Germinal center (tissue), 1 donor: Measurements from ENCODE around the gene ZCCHC13.
"Not testable (repeated sequence)": the region's sequence is repeated elsewhere in the genome, so short reads cannot be mapped to it uniquely, and the experiment has no call there.

ENCODE experiments used
- DNase-seq: peaks from one replicate; pipeline ENCODE4 v3.0.0; 2012; ENCODE audit warnings: mixed read lengths, low spot score

ZCCHC13 gene

DNA sequence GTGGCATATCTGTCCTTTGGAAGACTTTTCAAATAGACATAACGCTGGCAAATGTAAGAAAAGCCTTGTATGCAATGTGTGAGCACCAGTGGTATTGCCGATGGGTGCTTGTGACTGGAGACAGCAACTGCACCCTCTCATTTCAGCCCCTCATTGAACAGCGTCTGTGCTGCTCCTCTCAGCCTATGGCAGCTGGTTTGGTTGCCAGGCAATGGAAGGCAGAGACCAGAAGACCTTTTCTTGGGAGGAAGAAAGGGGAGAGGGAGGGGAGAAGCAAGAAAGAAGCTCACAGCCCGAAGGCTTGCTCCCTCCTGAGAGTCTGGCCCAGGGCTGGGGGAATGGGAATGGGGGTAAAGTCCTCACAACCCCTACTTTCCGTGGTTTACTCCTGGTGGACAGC is 20.2 kb downstream of the ZCCHC13 start:
- DNase-seq = no peak

DNA sequence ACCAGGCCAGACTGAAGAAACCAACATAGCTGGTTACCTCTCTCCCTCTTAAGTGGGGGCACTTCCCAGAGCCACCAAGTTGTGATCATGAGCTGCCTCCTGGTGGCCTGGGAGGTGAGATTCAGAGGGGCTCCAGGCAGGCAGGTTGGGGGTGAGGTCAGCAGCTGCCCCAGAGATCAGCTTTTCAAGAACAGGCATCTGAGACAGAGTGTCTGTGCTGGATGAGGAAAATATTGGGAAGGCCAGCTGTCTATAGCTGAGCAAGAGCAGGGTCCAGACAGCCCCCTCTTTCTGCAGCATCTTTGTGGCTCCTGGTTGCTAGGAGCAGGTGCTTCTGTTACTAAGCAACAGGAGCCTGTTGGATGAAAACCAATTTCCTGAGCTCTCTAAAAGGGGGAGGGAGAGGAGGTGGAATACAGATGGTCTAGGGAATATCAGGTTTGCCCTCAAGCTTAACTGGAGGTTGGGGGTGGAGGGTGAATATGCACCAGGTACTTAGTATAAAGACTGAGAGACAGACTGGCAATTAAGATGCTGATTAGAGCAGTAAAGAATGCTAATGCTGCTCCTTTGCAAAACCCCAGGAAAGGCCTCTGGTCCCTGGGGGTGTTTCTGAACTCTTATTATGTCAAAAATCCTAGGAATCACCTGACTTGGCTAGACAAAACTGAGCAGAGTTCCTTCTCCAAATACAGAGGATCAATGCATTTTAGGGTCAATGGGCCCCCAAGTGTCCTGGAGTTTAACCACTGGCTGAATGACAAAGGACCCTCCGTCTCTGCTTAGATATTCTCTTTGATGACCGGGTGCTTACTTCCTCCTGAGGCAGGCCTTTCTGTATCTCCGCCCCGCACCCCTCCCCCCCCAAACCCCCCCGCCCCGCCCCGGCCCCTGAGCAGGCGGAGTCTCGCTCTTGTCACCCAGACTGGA is 21.4 kb downstream of the ZCCHC13 start:
- DNase-seq = peak; percentile 2

DNA sequence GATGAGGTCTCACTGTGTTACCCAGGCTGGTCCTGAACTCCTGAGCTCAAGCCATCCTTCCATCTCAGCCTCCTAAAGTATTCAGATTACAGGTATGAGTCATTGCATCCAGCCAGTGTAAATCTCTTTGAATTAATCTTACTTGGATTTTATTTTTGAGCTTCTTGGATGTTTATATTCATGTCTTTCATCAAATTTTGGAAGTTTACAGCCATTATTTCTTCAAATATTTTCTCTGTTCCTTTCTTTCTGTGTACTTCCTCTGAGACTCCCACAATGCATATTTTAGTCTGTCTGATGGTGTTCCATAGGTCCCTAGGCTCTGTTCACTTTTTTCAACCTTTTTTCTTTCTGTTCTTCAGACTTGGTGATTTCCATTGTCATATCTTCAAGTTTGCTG is 34.9 kb downstream of the ZCCHC13 start:
- DNase-seq = no peak

DNA sequence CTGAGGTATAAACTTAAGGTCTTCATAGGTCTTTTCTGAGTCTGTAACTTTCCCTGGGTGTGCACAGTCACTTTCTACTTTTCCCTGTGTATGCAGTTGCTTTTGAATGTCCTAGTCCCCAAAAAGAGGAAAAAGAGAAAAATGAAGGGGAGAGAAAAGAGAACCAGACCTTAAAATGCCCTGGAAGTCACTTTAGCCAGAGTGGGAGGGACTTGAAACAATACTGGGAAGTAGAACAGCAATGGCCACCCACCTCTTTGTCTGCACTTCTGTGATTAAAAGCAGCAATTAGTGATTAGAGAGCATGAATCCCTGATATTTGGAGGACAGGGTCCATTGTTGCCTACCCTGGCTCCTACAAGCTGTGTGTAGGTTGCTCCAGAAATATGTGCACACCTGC is 36.1 kb downstream of the ZCCHC13 start:
- DNase-seq = no peak

DNA sequence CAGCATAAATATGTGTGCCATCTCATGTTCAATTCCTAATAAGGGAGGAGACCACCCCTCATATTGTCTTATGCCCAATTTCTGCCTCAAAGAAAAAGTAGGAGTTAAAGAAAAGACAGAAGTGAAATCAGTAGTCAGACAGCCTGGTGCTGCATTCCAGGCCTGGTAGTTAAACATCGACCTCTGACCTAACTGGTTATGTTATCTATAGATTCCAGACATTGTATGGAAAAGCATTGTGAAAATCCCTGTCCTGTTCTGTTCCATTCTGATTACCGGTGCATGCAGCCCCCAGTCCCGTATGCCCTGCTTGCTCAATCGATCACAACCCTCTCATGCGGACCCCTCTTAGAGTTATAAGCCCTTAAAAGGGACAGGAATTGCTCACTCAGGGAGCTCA is 38.2 kb downstream of the ZCCHC13 start:
- DNase-seq = not testable (repeated sequence)

DNA sequence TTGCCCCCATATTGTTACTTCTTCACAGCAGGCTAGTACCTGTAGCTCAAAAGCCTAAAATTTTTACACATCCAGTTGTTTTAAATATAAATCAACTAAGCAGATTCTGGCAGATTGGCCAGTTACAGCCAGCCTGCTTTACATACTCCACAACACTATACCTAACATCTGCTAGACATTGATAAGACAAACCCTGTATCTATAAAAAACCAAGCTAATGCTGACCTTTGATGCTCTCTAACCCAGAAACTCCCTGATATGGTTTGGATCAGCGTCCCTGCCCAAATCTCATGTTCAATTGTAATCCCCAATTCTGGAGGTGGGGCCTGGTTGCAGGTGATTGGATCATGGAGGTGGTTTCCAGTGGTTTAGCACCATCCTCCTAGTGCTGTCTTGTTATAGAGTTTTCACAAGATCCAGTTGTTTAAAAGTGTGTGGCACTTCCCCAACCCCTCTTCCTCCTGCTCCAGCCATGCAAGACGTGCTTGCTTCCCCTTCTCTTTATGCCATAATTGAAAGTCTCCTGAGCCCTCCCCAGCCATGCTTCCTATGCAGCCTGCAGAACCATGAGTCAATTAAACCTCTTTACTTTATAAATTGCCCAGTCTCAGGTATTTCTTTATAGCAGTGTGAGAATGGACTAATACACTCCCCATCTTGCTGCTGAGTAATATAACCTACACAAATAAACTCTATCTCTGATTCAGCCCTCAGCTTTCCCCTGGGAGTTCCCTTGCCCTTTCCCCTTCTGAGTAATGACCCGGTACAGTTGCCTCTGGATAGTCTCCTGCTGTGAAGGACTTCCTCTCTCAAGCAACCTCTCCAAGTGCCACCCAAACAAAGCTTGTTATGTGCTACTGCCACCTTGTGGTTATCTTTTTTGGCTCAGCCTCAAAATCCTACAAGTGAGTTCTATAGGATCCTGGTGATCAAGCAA is 39.6 kb downstream of the ZCCHC13 start:
- DNase-seq = peak; percentile 9

DNA sequence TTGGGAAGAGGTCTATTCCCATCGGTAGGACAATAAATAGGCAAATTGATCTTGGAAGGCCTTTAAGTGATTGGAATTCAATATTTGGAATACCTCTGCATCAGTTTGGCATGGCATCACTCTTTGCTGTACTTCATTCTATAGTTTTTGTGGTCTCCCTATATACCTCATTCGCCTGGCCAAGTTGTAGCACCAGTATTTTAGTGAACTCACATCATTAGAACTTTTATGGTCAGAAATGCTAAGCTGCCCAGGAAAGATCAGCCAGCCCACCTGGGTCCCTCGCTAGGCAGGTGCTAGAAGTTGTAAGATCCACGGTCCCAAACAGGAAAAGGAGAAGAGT is 40.3 kb downstream of the ZCCHC13 start:
- no peak for DNase-seq

DNA sequence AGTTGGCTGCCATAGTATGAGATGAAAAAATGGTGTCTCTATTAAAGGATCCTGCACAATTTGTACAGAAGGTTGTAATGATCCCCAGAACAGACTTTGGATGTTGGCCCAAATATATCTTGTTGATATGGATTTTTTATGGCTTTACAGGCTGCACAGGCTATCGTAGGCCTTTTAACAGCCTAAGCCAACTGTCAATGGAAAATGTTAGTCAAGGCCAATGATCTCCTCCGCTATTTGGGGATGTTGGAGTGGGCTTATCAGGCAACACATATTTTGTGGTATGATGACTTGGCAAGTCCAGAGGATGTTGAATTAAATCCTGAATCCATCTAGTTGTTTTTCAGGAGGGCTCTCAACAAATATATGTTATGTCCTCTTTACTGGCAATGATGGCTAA is 42.1 kb downstream of the ZCCHC13 start:
- DNase-seq = no peak

DNA sequence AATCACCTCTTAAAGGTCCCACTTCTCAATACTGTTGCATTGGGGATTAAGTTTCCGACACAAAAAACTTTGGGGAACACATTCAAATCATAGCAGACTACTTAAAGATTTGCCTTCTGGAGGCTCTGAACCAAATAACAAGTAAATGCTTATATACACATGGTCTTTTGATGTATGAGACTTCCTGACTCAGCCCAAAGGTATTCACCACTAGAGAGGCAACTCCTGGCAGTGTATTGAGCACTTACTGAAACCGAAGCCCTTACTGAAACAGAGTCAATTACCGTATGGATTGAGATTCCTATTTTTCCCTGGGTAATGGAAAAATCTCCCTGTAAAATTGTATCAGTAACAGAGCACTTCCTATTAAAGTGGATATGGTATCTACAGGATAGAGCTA is 45.4 kb downstream of the ZCCHC13 start:
- no peak for DNase-seq

DNA sequence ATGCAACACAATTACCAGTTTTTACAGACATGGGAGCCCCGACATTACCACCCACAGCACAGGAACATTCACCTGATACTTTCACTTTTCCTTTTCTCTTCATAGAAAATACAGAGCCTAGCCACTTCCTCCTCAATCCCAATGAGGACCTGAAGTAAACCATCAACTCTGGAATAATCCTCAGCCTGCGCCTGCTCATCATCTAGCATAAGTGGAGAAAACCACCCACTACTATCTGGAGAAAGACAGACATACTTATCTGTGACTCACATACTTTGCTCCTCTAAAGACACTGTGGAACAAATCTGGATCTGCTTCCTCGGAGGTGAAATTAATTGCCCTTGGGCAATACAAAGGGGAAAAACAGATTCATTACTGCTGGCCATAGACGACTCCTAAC is 47.8 kb downstream of the ZCCHC13 start:
- DNase-seq = no peak

DNA sequence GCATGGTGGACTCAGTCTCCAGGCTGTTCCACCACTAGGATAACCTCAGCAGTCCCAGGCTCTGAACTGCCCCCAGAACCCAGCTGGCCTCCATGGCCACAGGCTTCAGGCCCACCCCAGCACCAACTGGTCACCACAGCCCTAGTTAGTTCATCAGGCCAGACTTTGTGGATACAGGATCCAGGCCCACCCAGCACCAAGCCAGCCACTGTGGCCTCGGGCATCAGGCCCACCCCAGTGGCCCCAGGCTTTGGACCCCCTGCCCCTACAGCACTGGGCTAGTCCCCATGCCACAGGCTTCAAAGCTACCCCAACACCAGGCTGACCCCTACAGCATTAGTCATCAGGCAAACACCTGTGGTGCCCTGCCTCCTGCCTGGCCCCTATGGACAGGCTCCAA is 50.0 kb downstream of the ZCCHC13 start:
- DNase-seq = no peak
